HUES6 (cell line): ENCODE data around the gene NVL.
A peak's percentile ranks its signal among the peaks of the same experiment; 100 is the strongest.

Experiments used
- H3K27ac ChIP-seq: 2 replicates; pipeline ENCODE4 v1.7.0; 2013; ENCODE audit warnings: low read depth, mild to moderate bottlenecking, low read length, inconsistent platforms
- H3K27me3 ChIP-seq: 2 replicates; pipeline ENCODE4 v1.6.1; 2013; ENCODE audit warnings: low read length; ENCODE audit not compliant: control insufficient read depth, insufficient read depth
- H3K36me3 ChIP-seq: 2 replicates; pipeline ENCODE4 v1.6.1; 2013; ENCODE audit warnings: low read length; ENCODE audit not compliant: control insufficient read depth, insufficient read depth
- H3K4me1 ChIP-seq: 2 replicates; pipeline ENCODE4 v1.6.1; 2013; ENCODE audit warnings: low read length; ENCODE audit not compliant: control insufficient read depth, insufficient read depth
- H3K4me3 ChIP-seq: 2 replicates; pipeline ENCODE4 v1.5.1; 2013; ENCODE audit warnings: low read depth, low read length
- H3K9ac ChIP-seq: one replicate; pipeline ENCODE4 v1.6.1; 2013; ENCODE audit warnings: mild to moderate bottlenecking, low read length
- H3K9me3 ChIP-seq: 2 replicates; pipeline ENCODE4 v1.6.1; 2013; ENCODE audit warnings: low read depth, low read length; ENCODE audit not compliant: control insufficient read depth, insufficient read depth

The NVL gene

GRCh38 chr1:224256640-224257039 lies 73.3 kb downstream of the NVL start:
- H3K9ac ChIP-seq: no peak overlapping the region
- peaks cover 2% of the 10 kb centered on the region; the same call in 1 of the 2 replicates for H3K36me3 ChIP-seq
- H3K4me1 ChIP-seq: peaks cover 17% of the 10 kb centered on the region
- H3K27me3 ChIP-seq: no peaks in the 10 kb centered on the region
- H3K27ac ChIP-seq: no peak overlapping the region
- H3K4me3 ChIP-seq: no peak overlapping the region
- H3K9me3 ChIP-seq: no peaks in the 10 kb centered on the region

- Histone ChIP-seq H3K4me1 (peaks cover 17% of the 10 kb centered on the region), H3K27ac (no peak overlapping the region), H3K4me3 (no peak overlapping the region), H3K27me3 (no peaks in the 10 kb centered on the region), H3K9me3 (no peaks in the 10 kb centered on the region), H3K9ac (no peak overlapping the region), H3K36me3 (peaks cover 11% of the 10 kb centered on the region)
These were observed 76.3 kb downstream of the NVL start for GRCh38 chr1:224253721-224254120.

GRCh38 chr1:224252479-224252878 lies 77.5 kb downstream of the NVL start:
- H3K9ac ChIP-seq: no peak overlapping the region
- no peak overlapping the region for H3K4me3 ChIP-seq
- H3K9me3 ChIP-seq: no peaks in the 10 kb centered on the region
- peaks cover 14% of the 10 kb centered on the region for H3K4me1 ChIP-seq
- peaks cover 22% of the 10 kb centered on the region for H3K36me3 ChIP-seq
- no peak overlapping the region for H3K27ac ChIP-seq
- H3K27me3 ChIP-seq: no peaks in the 10 kb centered on the region

GRCh38 chr1:224251741-224252146 lies 78.2 kb downstream of the NVL start:
- Histone ChIP-seq H3K27me3 (no peaks in the 10 kb centered on the region), H3K36me3 (peaks cover 22% of the 10 kb centered on the region), H3K9me3 (no peaks in the 10 kb centered on the region), H3K4me3 (no peak overlapping the region), H3K9ac (no peak overlapping the region), H3K4me1 (peaks cover 8% of the 10 kb centered on the region), H3K27ac (no peak overlapping the region)

- peaks cover 30% of the 10 kb centered on the region for H3K36me3 ChIP-seq
- H3K27me3 ChIP-seq: no peaks in the 10 kb centered on the region
- H3K9ac ChIP-seq: no peak overlapping the region
- H3K27ac ChIP-seq: no peak overlapping the region
- H3K4me1 ChIP-seq: peaks cover 5% of the 10 kb centered on the region; the same call in 1 of the 2 replicates
- no peaks in the 10 kb centered on the region for H3K9me3 ChIP-seq
- no peak overlapping the region for H3K4me3 ChIP-seq
These were observed 84.8 kb downstream of the NVL start for GRCh38 chr1:224245188-224245587.

- Histone ChIP-seq H3K4me1 (peaks cover 43% of the 10 kb centered on the region), H3K27ac (no peak overlapping the region), H3K9ac (no peak overlapping the region), H3K27me3 (no peaks in the 10 kb centered on the region), H3K36me3 (peaks cover 8% of the 10 kb centered on the region), H3K9me3 (no peaks in the 10 kb centered on the region), H3K4me3 (no peak overlapping the region)
These were observed 91.2 kb downstream of the NVL start for GRCh38 chr1:224238756-224239155.

GRCh38 chr1:224238212-224238611 lies 91.8 kb downstream of the NVL start:
- H3K9me3 ChIP-seq: no peaks in the 10 kb centered on the region
- H3K4me3 ChIP-seq: no peak overlapping the region
- H3K4me1 ChIP-seq: peaks cover 43% of the 10 kb centered on the region
- H3K36me3 ChIP-seq: peaks cover 10% of the 10 kb centered on the region
- no peak overlapping the region for H3K9ac ChIP-seq
- no peaks in the 10 kb centered on the region for H3K27me3 ChIP-seq
- H3K27ac ChIP-seq: no peak overlapping the region

GRCh38 chr1:224237119-224237881 lies 92.7 kb downstream of the NVL start:
- no peak overlapping the region for H3K27ac ChIP-seq
- H3K27me3 ChIP-seq: no peaks in the 10 kb centered on the region
- H3K9me3 ChIP-seq: no peaks in the 10 kb centered on the region
- H3K9ac ChIP-seq: no peak overlapping the region
- peaks cover 19% of the 10 kb centered on the region for H3K36me3 ChIP-seq
- peaks cover 43% of the 10 kb centered on the region for H3K4me1 ChIP-seq
- H3K4me3 ChIP-seq: no peak overlapping the region

GRCh38 chr1:224235813-224236493 lies 94.0 kb downstream of the NVL start:
- Histone ChIP-seq H3K9ac (no peak overlapping the region), H3K27me3 (no peaks in the 10 kb centered on the region), H3K4me3 (no peak overlapping the region), H3K36me3 (peaks cover 24% of the 10 kb centered on the region), H3K9me3 (no peaks in the 10 kb centered on the region), H3K4me1 (peaks cover 41% of the 10 kb centered on the region), H3K27ac (peak overlapping the region; percentile 24)

- peaks cover 30% of the 10 kb centered on the region for H3K4me1 ChIP-seq
- no peak overlapping the region for H3K9ac ChIP-seq
- H3K36me3 ChIP-seq: peaks cover 37% of the 10 kb centered on the region
- H3K27me3 ChIP-seq: no peaks in the 10 kb centered on the region
- no peaks in the 10 kb centered on the region for H3K9me3 ChIP-seq
- H3K4me3 ChIP-seq: no peak overlapping the region
- no peak overlapping the region for H3K27ac ChIP-seq
These were observed 96.0 kb downstream of the NVL start for GRCh38 chr1:224234017-224234416.

GRCh38 chr1:224226849-224227502 lies 103.0 kb downstream of the NVL start:
- Histone ChIP-seq H3K9ac (no peak overlapping the region), H3K4me1 (peaks cover 11% of the 10 kb centered on the region), H3K27me3 (no peaks in the 10 kb centered on the region), H3K27ac (no peak overlapping the region), H3K4me3 (no peak overlapping the region), H3K36me3 (peaks cover 40% of the 10 kb centered on the region), H3K9me3 (no peaks in the 10 kb centered on the region)
